Fibroblast of the aortic adventitia (primary cell): Measurements from ENCODE around the gene LYZL2. TPM values are rescaled to one million over a fixed set of nuclear protein-coding genes. Genes with fewer than 3 reads are reported as not detected.
"Not testable (repeated sequence)": the region's sequence is repeated elsewhere in the genome, so short reads cannot be mapped to it uniquely, and the experiment has no call there.

Experiments
- DNase-seq: peaks from one replicate; pipeline ENCODE4 v3.0.0-alpha.2; 2010; ENCODE audit warnings: low read depth
- H3K4me3 ChIP-seq: 2 replicates; pipeline ENCODE4 v1.5.1; 2011; ENCODE audit warnings: low read depth, mild to moderate bottlenecking, control low read depth, low read length, moderate library complexity
- CTCF ChIP-seq: IDR thresholded peaks from 2 replicates; pipeline ENCODE4 v1.5.1; 2011; ENCODE audit warnings: mild to moderate bottlenecking, low read length, control low read depth, inconsistent platforms; ENCODE audit not compliant: insufficient read depth
- total RNA-seq: library from RNA; depleted of rRNA; stranded (reverse); fragments of >200 nt; gene quantifications from 2 replicates; pipeline ENCODE4 v1.2.3, GENCODE V29; 2012; ENCODE audit warnings: low replicate concordance

Gene LYZL2
- not detected in 2 replicates for total RNA-seq

GRCh38 chr10:30629653-30630052, at the start of gene LYZL2:
Gene LYZL2, minus strand, starts transcription at chr10:30629753. Its CDS starts 2,838 bp downstream, at chr10:30626915.
- TF ChIP-seq CTCF, result no peak
- no peak within 1 kb of the TSS for H3K4me3 ChIP-seq
- no peak for DNase-seq

GRCh38 chr10:30677616-30678015, 48.1 kb upstream of the LYZL2 start:
- not testable (repeated sequence) for H3K4me3 ChIP-seq, DNase-seq

- not testable (repeated sequence) for DNase-seq, H3K4me3 ChIP-seq
Measured at GRCh38 chr10:30677146-30677545, 47.6 kb upstream of the LYZL2 start.

GRCh38 chr10:30675791-30676718, 46.5 kb upstream of the LYZL2 start:
- no peak for TF ChIP-seq CTCF
- DNase-seq, result no peak
- H3K4me3 ChIP-seq, result no peak overlapping the region

GRCh38 chr10:30674796-30675195, 45.2 kb upstream of the LYZL2 start:
- no peak overlapping the region for H3K4me3 ChIP-seq
- TF ChIP-seq CTCF, result no peak
- DNase-seq, result peak; percentile 33

DNA sequence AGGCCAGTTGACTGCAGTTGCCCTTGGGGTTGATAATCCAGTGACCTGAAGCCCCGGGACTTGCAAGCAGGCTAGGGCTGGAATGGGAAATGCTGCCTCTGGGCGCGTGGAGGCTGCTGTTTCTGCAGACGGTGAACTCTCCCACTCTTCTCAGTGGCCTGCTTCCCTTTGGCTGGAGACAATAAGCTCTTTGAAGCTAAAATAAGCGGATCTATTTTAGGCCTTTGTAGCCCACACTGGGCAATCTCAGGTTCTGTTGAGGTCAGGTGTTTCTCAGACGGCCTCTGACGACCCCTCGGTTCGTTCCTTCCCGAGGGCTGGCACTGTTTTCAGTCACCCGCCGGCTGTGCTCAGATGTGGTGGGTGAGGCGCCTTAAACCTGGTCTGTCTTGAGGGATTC, 43.7 kb upstream of the LYZL2 start:
- not testable (repeated sequence) for H3K4me3 ChIP-seq, DNase-seq

- not testable (repeated sequence) for H3K4me3 ChIP-seq, DNase-seq
Measured at GRCh38 chr10:30672338-30672737, 42.8 kb upstream of the LYZL2 start.

DNA sequence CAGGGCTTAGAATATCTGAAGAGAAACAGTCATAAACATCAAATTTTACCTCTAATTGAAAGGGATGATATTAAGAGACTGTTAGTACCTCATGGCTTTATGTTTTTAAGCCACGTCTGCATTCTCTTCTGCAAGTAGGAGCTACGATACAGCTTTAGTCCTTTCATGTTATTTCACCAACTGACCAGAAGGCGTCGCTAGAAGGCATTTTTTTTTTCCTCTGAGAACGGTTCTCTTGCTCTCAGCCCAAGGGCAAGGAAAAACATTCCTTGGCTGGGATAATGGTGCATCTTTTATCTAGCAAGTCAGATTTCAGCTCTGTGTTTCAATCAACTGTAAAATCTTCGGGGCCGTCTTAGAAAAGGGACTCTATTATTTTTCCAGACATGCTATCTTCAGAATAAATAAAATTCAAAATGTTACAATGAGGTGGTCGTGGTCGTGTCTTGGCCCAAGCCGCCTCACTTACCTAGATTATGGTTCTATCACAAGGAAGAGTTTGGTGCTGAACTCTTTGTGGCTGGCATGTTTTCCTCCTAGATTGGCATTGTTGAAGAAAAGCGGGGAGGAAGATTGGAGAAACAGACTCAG, 41.6 kb upstream of the LYZL2 start:
- DNase-seq, result peak; percentile 93
- peak; percentile 79 for TF ChIP-seq CTCF
- H3K4me3 ChIP-seq, result no peak overlapping the region

DNA sequence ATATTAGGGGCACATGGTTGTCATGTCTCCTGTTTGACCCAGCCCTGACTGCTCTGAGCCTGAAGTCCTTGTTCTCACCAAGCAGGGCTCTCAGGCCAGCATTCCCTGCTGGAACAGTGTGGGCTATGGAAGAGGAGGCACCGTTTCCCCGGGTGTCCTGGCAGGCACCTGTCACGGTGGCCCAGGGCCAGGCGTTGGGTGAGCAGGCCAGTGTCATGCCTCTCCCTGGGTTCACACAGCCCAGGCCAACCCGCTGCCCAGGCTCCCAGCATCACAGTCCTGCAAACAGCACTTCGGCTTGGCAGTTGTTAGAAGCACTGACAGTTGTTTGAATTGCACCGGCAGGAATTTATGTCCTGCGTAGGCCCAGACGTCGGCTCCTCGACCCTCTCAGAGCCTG, 38.4 kb upstream of the LYZL2 start:
- DNase-seq, H3K4me3 ChIP-seq: not testable (repeated sequence)

GRCh38 chr10:30663403-30663802, 33.9 kb upstream of the LYZL2 start:
- not testable (repeated sequence) for DNase-seq, H3K4me3 ChIP-seq
